Astrocyte (in vitro differentiated cells and primary cell): ENCODE measurements around the gene LAG3. TPM values are rescaled to one million over a fixed set of nuclear protein-coding genes. Genes with fewer than 3 reads are reported as not detected.
A peak's percentile ranks its signal among the peaks of the same experiment; 100 is the strongest.

Experiments used
- DNase-seq: peaks from one replicate; pipeline ENCODE4 v3.0.0-alpha.2; 2010; ENCODE audit warnings: low read depth
- FAIRE-seq: peaks from 2 replicates; lab custom pipeline; 2011; peaks lifted over from hg19 to GRCh38; lab: Jason Lieb, UNC
- H2AFZ ChIP-seq: 2 replicates; pipeline ENCODE4 v1.6.0; 2012; ENCODE audit warnings: low read depth, low read length, inconsistent platforms
- H3K27ac ChIP-seq: 2 replicates; pipeline ENCODE4 v1.5.1; 2011; ENCODE audit warnings: low read depth, low read length, inconsistent platforms
- H3K27me3 ChIP-seq: 2 replicates; pipeline ENCODE4 v1.6.0; 2011; ENCODE audit warnings: low read length, inconsistent platforms; ENCODE audit not compliant: insufficient read depth
- H3K36me3 ChIP-seq: 2 replicates; pipeline ENCODE4 v1.5.1; 2011; ENCODE audit warnings: low read length, inconsistent platforms; ENCODE audit not compliant: insufficient read depth
- H3K4me1 ChIP-seq: 2 replicates; pipeline ENCODE4 v1.5.1; 2011; ENCODE audit warnings: low read length, inconsistent platforms; ENCODE audit not compliant: insufficient read depth
- H3K4me2 ChIP-seq: 2 replicates; pipeline ENCODE4 v1.6.0; 2012; ENCODE audit warnings: low read length, inconsistent platforms
- H3K4me3 ChIP-seq: 2 replicates; pipeline ENCODE4 v1.5.1; 2011; ENCODE audit warnings: low read depth, mild to moderate bottlenecking, low read length, inconsistent platforms; ENCODE audit not compliant: insufficient read depth
- H3K79me2 ChIP-seq: 2 replicates; pipeline ENCODE4 v1.6.0; 2012; ENCODE audit warnings: mild to moderate bottlenecking, low read length, inconsistent platforms; ENCODE audit not compliant: insufficient read depth
- H3K9ac ChIP-seq: 2 replicates; pipeline ENCODE4 v1.6.0; 2012; ENCODE audit warnings: mild to moderate bottlenecking, low read length, inconsistent platforms
- H3K9me3 ChIP-seq: 2 replicates; pipeline ENCODE4 v1.5.1; 2012; ENCODE audit warnings: low read depth, mild to moderate bottlenecking, low read length, inconsistent platforms; ENCODE audit not compliant: insufficient read depth
- H4K20me1 ChIP-seq: 2 replicates; pipeline ENCODE4 v1.6.0; 2012; ENCODE audit warnings: low read length, inconsistent platforms; ENCODE audit not compliant: insufficient read depth
- H3K27ac Mint-ChIP-seq: one replicate; pipeline ENCODE4 v1.8.0; 2021; ENCODE audit warnings: mild to moderate bottlenecking, mixed read lengths; ENCODE audit not compliant: unreplicated experiment
- H3K27me3 Mint-ChIP-seq: one replicate; pipeline ENCODE4 v1.8.0; 2021; ENCODE audit warnings: low read depth, mixed read lengths; ENCODE audit not compliant: unreplicated experiment
- H3K36me3 Mint-ChIP-seq: one replicate; pipeline ENCODE4 v1.8.0; 2021; ENCODE audit warnings: low read depth, mixed read lengths; ENCODE audit not compliant: unreplicated experiment
- H3K4me1 Mint-ChIP-seq: one replicate; pipeline ENCODE4 v1.8.0; 2021; ENCODE audit warnings: low read depth, mixed read lengths; ENCODE audit not compliant: unreplicated experiment
- H3K4me3 Mint-ChIP-seq: one replicate; pipeline ENCODE4 v1.8.0; 2021; ENCODE audit warnings: mild to moderate bottlenecking, moderate library complexity, mixed read lengths; ENCODE audit not compliant: unreplicated experiment
- H3K9me3 Mint-ChIP-seq: one replicate; pipeline ENCODE4 v1.8.0; 2021; ENCODE audit warnings: mild to moderate bottlenecking, mixed read lengths; ENCODE audit not compliant: unreplicated experiment
- CTCF ChIP-seq: IDR thresholded peaks from 2 replicates; pipeline ENCODE4 v1.5.1; 2011; ENCODE audit warnings: low read depth, mild to moderate bottlenecking, inconsistent platforms, low read length, moderate library complexity; ENCODE audit not compliant: insufficient read depth
- EZH2 ChIP-seq: IDR thresholded peaks from 2 replicates; pipeline ENCODE4 v1.6.1; 2012; ENCODE audit warnings: mild to moderate bottlenecking, low read length, inconsistent platforms; ENCODE audit not compliant: insufficient read depth
- total RNA-seq: library from RNA; stranded (reverse); gene quantifications from 2 replicates; pipeline ENCODE4 v1.2.1, GENCODE V29; 2021

LAG3 gene
- total RNA-seq, 1 donor from 2014 or later, result 2.0 TPM

GRCh38 chr12:6826734-6827436 lies 54.6 kb downstream of the LAG3 start:
- no peak for TF ChIP-seq CTCF
- TF ChIP-seq EZH2, result no peak
- no peak overlapping the region for H3K4me3 ChIP-seq
- peak overlapping the region; percentile 77 for H3K4me2 ChIP-seq
- H3K9me3 ChIP-seq, result no peaks in the 10 kb centered on the region
- no peaks in the 10 kb centered on the region for H3K27me3 ChIP-seq
- Mint-ChIP-seq H3K9me3 (no peaks in the 10 kb centered on the region), H3K4me3 (peak overlapping the region; percentile 80), H3K4me1 (peaks cover 20% of the 10 kb centered on the region), H3K36me3 (peaks cover 6% of the 10 kb centered on the region), H3K27ac (peak overlapping the region; percentile 64), H3K27me3 (no peaks in the 10 kb centered on the region)
- H3K9ac ChIP-seq, result peak overlapping the region; percentile 9
- no peak for FAIRE-seq
- H3K79me2 ChIP-seq, result peaks cover 29% of the 10 kb centered on the region
- peaks cover 6% of the 10 kb centered on the region for H4K20me1 ChIP-seq
- peaks cover 22% of the 10 kb centered on the region for H3K4me1 ChIP-seq
- no peak overlapping the region for H3K27ac ChIP-seq
- no peak for DNase-seq
- no peak overlapping the region for H2AFZ ChIP-seq
- peaks cover 2% of the 10 kb centered on the region for H3K36me3 ChIP-seq

GRCh38 chr12:6827437-6827911 lies 55.2 kb downstream of the LAG3 start:
- peak overlapping the region; percentile 77 for H3K4me2 ChIP-seq

More at GRCh38 chr12:6827437-6827911, 55.2 kb downstream of the LAG3 start:
- Mint-ChIP-seq H3K27ac (peak overlapping the region; percentile 64), H3K36me3 (peaks cover 6% of the 10 kb centered on the region), H3K9me3 (no peaks in the 10 kb centered on the region), H3K27me3 (no peaks in the 10 kb centered on the region), H3K4me3 (peak overlapping the region; percentile 80), H3K4me1 (peaks cover 17% of the 10 kb centered on the region)
- FAIRE-seq (no peak), DNase-seq (peak; percentile 61)
- Histone ChIP-seq H3K9ac (peak overlapping the region; percentile 9), H3K4me1 (peaks cover 19% of the 10 kb centered on the region), H3K9me3 (no peaks in the 10 kb centered on the region), H4K20me1 (peaks cover 6% of the 10 kb centered on the region), H3K27ac (no peak overlapping the region), H3K27me3 (no peaks in the 10 kb centered on the region), H3K4me3 (no peak overlapping the region), H2AFZ (no peak overlapping the region), H3K36me3 (peaks cover 6% of the 10 kb centered on the region), H3K79me2 (peaks cover 29% of the 10 kb centered on the region)
- TF ChIP-seq CTCF (no peak), EZH2 (no peak)

Other genes with a start within 250 kb of the LAG3 start
- gene GAPDH, start 238.0 kb upstream of the LAG3 start, total RNA-seq, result 5,151 and 5,167 TPM in 2 replicates
- gene IFFO1, start 216.5 kb upstream of the LAG3 start, total RNA-seq, result 18.8 and 20.8 TPM in 2 replicates
- gene NOP2, start 204.2 kb upstream of the LAG3 start, total RNA-seq, result 53.1 and 66.8 TPM in 2 replicates
- 319 and 329 TPM in 2 replicates for gene CHD4, start 165.1 kb upstream of the LAG3 start, total RNA-seq
- gene LPAR5, start 136.6 kb upstream of the LAG3 start, total RNA-seq, result 0.73 and 0.89 TPM in 2 replicates
- 0.54 and 0.60 TPM in 2 replicates for gene ACRBP, start 125.1 kb upstream of the LAG3 start, total RNA-seq
- gene ING4, start 109.4 kb upstream of the LAG3 start, total RNA-seq, result 30.9 and 34.8 TPM in 2 replicates
- gene ZNF384, start 83.1 kb upstream of the LAG3 start, total RNA-seq, result 48.9 and 50.6 TPM in 2 replicates
- 3.1 and 3.6 TPM in 2 replicates for gene PIANP, start 71.7 kb upstream of the LAG3 start, total RNA-seq
- gene COPS7A, start 48.5 kb upstream of the LAG3 start, total RNA-seq, result 47.3 and 51.5 TPM in 2 replicates
- 302 and 316 TPM in 2 replicates for gene MLF2, start 19.4 kb upstream of the LAG3 start, total RNA-seq
- 504 and 510 TPM in 2 replicates for gene PTMS, start 6.2 kb upstream of the LAG3 start, total RNA-seq
- gene CD4, start 17.0 kb downstream of the LAG3 start, total RNA-seq, result 0.54 and 0.72 TPM in 2 replicates
- gene GPR162, start 49.3 kb downstream of the LAG3 start, total RNA-seq, result 6.0 and 6.2 TPM in 2 replicates
- 101 and 123 TPM in 2 replicates for gene P3H3, start 55.9 kb downstream of the LAG3 start, total RNA-seq
- 14.5 and 16.6 TPM in 2 replicates for gene GNB3, start 68.4 kb downstream of the LAG3 start, total RNA-seq
- gene CDCA3, start 78.8 kb downstream of the LAG3 start, total RNA-seq, result 2.3 and 3.2 TPM in 2 replicates
- 144 and 146 TPM in 2 replicates for gene USP5, start 79.6 kb downstream of the LAG3 start, total RNA-seq
- 722 and 791 TPM in 2 replicates for gene TPI1, start 95.0 kb downstream of the LAG3 start, total RNA-seq
- gene SPSB2, start 100.8 kb downstream of the LAG3 start, total RNA-seq, result 4.9 and 6.2 TPM in 2 replicates
- 5.0 and 5.2 TPM in 2 replicates for gene LRRC23, start 132.3 kb downstream of the LAG3 start, total RNA-seq
- 46.4 and 47.7 TPM in 2 replicates for gene ENO2, start 142.1 kb downstream of the LAG3 start, total RNA-seq
- gene ATN1, start 155.4 kb downstream of the LAG3 start, total RNA-seq, result 94.9 and 97.8 TPM in 2 replicates
- not detected in 2 replicates for gene RNU7-1, start 171.3 kb downstream of the LAG3 start, total RNA-seq
- 117 and 123 TPM in 2 replicates for gene C12orf57, start 171.5 kb downstream of the LAG3 start, total RNA-seq
- gene PTPN6, start 178.8 kb downstream of the LAG3 start, total RNA-seq, result 5.2 and 8.9 TPM in 2 replicates
- 171 and 176 TPM in 2 replicates for gene PHB2, start 198.1 kb downstream of the LAG3 start, total RNA-seq
- 38.6 and 39.1 TPM in 2 replicates for gene EMG1, start 198.4 kb downstream of the LAG3 start, total RNA-seq
- gene LPCAT3, start 246.0 kb downstream of the LAG3 start, total RNA-seq, result 26.2 and 27.6 TPM in 2 replicates